Esophagus squamous epithelium (tissue), 5 donors: ENCODE results near the gene RACK1. TPM values are rescaled to one million over a fixed set of nuclear protein-coding genes. Genes with fewer than 3 reads are reported as not detected.

Experiments
- DNase-seq: peaks from one replicate; lab custom pipeline; 2025; lab: John Stamatoyannopoulos, UW
- H3K27ac ChIP-seq, 4 donors: fragments of 200-600 bp; sonication (generic); one replicate each; pipeline ENCODE4 v1.5.1; 2016 to 2019; ENCODE audit warnings: mild to moderate bottlenecking in 1 of 4
- H3K27me3 ChIP-seq, 4 donors: fragments of 200-600 bp; sonication (generic); 1 replicate in 3 of 4; 2 replicates in 1 of 4; pipeline versions ENCODE4 v1.5.1 to v1.6.0; 2017 to 2021; ENCODE audit warnings: antibody characterized with exemption in 1 of 4
- H3K36me3 ChIP-seq, 3 donors: fragments of 200-600 bp; sonication (generic); one replicate each; pipeline ENCODE4 v1.5.1; 2016 to 2019
- H3K4me1 ChIP-seq, 3 donors: fragments of 200-600 bp; sonication (generic); one replicate each; pipeline ENCODE4 v1.5.1; 2017 to 2019
- H3K4me3 ChIP-seq, 4 donors: fragments of 200-600 bp; sonication (generic); 1 replicate in 3 of 4; 2 replicates in 1 of 4; pipeline ENCODE4 v1.5.1; 2016 to 2019; ENCODE audit warnings: mild to moderate bottlenecking in 2 of 4, moderate library complexity in 1 of 4
- H3K9me3 ChIP-seq, 3 donors: fragments of 200-600 bp; sonication (generic); one replicate each; pipeline ENCODE4 v1.5.1; 2016 to 2019
- CTCF ChIP-seq, 6 experiments: fragments of 450-650 bp in 4 of 6; fragments of 200-600 bp in 2 of 6; sonication (generic) in 2 of 6; IDR thresholded peaks; one replicate each; pipeline ENCODE4 v1.5.1; 2016 to 2019; ENCODE audit warnings: antibody characterized with exemption in 6 of 6, mild to moderate bottlenecking in 4 of 6, moderate library complexity in 4 of 6
- POLR2A ChIP-seq, 4 donors: fragments of 450-650 bp; IDR thresholded peaks; one replicate each; pipeline ENCODE4 v1.6.1; 2017; ENCODE audit warnings: antibody characterized with exemption in 4 of 4, mild to moderate bottlenecking in 4 of 4, moderate library complexity in 3 of 4
- WGBS, 2 donors: methylation state at CpG; one replicate each; pipeline ENCODE4 v1.1.5; 2018; 5-methylcytosine and 5-hydroxymethylcytosine counted together
- intact Hi-C: fragments of 100-400 bp; cut with DNase I; formaldehyde crosslinking; loops from one replicate; pipeline ENCODE4 v1.15.0; 2022
- total RNA-seq, 4 donors: library from RNA; depleted of rRNA; stranded (reverse); fragments of >200 nt; gene quantifications; one replicate each; pipeline ENCODE4 v1.1.0, GENCODE V29; 2016
- donor health status: DM: yes; HTN: yes; CAD: no.

The RACK1 gene
- total RNA-seq, 4 donors from 2014 or later = 1,705 to 2,735 (median 2,064) TPM

GRCh38 chr5:181224390-181225229, 19.1 kb downstream of the RACK1 start:
- Histone ChIP-seq H3K27ac (peak overlapping the region; percentile 85 to 100 (median 98)), H3K9me3 (no peaks in the 10 kb centered on the region), H3K36me3 (peaks cover 0 to 30% (median 0%) of the 10 kb centered on the region in 3 donors), H3K27me3 (no peaks in the 10 kb centered on the region), H3K4me3 (peak overlapping the region; percentile 58 to 98 (median 78)), H3K4me1 (peaks cover 8 to 46% (median 14%) of the 10 kb centered on the region in 3 donors)
- WGBS, 2 donors = 54 to 58% methylated on average over 10 to 20 of the region's 22 CpGs
- TF ChIP-seq POLR2A (IDR thresholded peaks at IDR 0.05) (no peak), CTCF (IDR thresholded peaks at IDR 0.05) (no peak)
- DNase-seq = no peak
- intact Hi-C loops = no loop called here

GRCh38 chr5:181223729-181224389, 19.8 kb downstream of the RACK1 start:
- H3K27me3 ChIP-seq = no peaks in the 10 kb centered on the region
- TF ChIP-seq POLR2A (IDR thresholded peaks at IDR 0.05) (no peak), CTCF (IDR thresholded peaks at IDR 0.05) (no peak)
- H3K4me3 ChIP-seq = peak overlapping the region; percentile 58 to 98 (median 78)
- peak overlapping the region; percentile 85 to 100 (median 98) for H3K27ac ChIP-seq
- 0 to 1% methylated on average over 14 to 17 of the region's 31 CpGs for WGBS, 2 donors
- H3K36me3 ChIP-seq = peaks cover 0 to 23% (median 0%) of the 10 kb centered on the region in 3 donors
- intact Hi-C loops = no loop called here
- DNase-seq = no peak
- peaks cover 8 to 47% (median 14%) of the 10 kb centered on the region in 3 donors for H3K4me1 ChIP-seq
- H3K9me3 ChIP-seq = no peaks in the 10 kb centered on the region

- no peak for DNase-seq
- Histone ChIP-seq H3K4me1 (peaks cover 11 to 54% (median 20%) of the 10 kb centered on the region in 3 donors), H3K4me3 (peak within 1 kb of the TSS; percentile 58 to 98 (median 78)), H3K27ac (peak within 1 kb of the TSS; percentile 85 to 100 (median 98)), H3K36me3 (peaks cover 0 to 18% (median 0%) of the 10 kb centered on the region in 3 donors), H3K27me3 (no peaks in the 10 kb centered on the region), H3K9me3 (no peaks in the 10 kb centered on the region)
- TF ChIP-seq POLR2A (IDR thresholded peaks at IDR 0.05) = peak in 3 of 4 donors; percentile 33 to 89 (median 87)
- peak in 2 of 6 experiments; percentile 20 to 27 for TF ChIP-seq CTCF (IDR thresholded peaks at IDR 0.05)
- WGBS, 2 donors = 0 to 2% methylated on average over 16 to 17 of the region's 59 CpGs
- intact Hi-C loops = no loop called here
These were observed 20.5 kb downstream of the RACK1 start, which contains the start of gene TRIM41 for GRCh38 chr5:181223058-181223728. Gene TRIM41 (plus strand): TSS chr5:181223281. CDS start chr5:181224000, 719 bp downstream.

GRCh38 chr5:181222630-181223057, 21.1 kb downstream of the RACK1 start:
- Histone ChIP-seq H3K27ac (peak overlapping the region; percentile 85 to 100 (median 98)), H3K36me3 (peaks cover 0 to 12% (median 0%) of the 10 kb centered on the region in 3 donors), H3K9me3 (no peaks in the 10 kb centered on the region), H3K4me1 (peaks cover 14 to 59% (median 20%) of the 10 kb centered on the region in 3 donors), H3K4me3 (peak overlapping the region; percentile 58 to 98 (median 78)), H3K27me3 (no peaks in the 10 kb centered on the region)
- WGBS, 2 donors = 0% methylated on average over 14 to 16 of the region's 18 CpGs
- intact Hi-C loops = no loop called here
- DNase-seq = no peak
- no peak for TF ChIP-seq POLR2A (IDR thresholded peaks at IDR 0.05)
- peak in 1 of 6 experiments; percentile 46 for TF ChIP-seq CTCF (IDR thresholded peaks at IDR 0.05)
